ENCODE data around the gene DACH1. TPM values are rescaled to one million over a fixed set of nuclear protein-coding genes. Genes with fewer than 3 reads are reported as not detected.

DACH1 gene
- total RNA-seq, 1 donor from 2014 or later = 11.0 TPM

DNA sequence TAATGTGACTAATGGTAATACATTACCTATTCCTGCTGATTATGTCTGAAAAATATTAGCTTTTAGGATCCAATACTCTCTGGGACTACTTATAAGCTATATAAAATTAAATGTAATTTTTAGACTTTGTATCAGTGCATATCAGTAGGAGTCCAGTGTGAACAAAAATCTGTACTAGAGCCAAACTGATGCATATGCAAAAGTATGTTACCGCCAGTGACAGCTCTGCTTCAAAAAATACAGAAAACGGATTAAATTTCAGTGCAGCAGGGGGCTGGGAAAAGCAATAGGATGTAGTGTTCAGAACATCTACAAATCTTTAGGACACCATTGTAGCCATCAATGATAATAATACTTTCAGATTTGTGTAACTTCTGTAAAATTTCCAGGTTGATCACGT, 385.5 kb downstream of the DACH1 start:
- no peak for DNase-seq

DNA sequence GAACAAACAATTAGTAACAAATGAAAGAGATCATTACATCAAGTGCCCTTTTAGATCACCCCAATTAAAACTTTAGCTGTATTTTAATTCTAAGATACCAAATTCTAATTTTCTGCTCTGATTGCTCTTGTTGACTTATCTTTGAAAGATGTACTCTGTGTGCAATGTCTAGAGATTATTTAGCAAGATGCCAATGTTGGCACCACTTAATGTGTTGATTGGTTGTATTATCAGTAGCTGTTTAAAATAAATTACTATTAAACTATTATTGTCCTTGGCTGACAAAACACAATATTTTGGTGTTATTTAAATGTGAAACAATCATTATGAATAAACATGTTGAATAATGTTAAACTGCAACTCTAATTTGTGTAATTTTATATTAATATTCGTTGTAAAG, 386.0 kb downstream of the DACH1 start:
- no peak for DNase-seq

DNA sequence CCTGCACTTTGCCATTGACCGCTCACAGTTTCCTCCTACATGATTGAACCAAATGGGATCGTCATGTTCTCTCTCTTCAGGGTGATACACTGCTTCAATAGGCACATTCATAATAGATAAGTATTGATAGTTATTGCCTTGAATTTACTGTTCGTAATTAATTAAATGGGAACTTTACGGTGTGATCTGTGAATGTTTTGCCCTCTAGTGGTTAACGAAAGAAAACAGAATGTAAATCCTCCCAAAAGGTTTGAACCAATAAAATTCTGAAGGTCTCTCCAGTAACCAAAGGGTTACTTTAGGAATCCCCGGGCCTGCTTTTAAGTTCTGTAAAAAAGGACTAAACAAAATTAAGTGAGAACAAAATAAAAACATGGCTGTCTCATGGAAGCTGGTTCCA, 389.3 kb downstream of the DACH1 start:
- no peak for DNase-seq

DNA sequence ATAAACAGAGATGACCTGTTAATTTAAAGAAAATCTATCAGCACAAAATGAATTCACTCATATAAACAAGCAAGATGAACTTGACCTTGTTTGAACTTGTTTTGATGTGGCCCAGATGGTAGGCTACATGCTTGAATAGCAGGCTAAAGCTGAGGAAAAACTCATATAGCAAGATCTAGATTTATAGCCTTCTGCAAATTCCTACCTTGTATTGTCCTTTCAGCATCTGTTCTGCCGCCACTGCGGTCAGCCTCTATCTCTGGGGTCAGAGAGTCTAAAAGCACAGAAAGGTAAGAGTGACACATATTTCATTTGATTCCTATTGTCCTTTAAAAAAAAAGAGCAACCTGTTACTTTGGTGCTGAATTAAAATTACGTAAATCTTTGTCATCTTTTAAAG, 392.1 kb downstream of the DACH1 start:
- DNase-seq = no peak

DNA sequence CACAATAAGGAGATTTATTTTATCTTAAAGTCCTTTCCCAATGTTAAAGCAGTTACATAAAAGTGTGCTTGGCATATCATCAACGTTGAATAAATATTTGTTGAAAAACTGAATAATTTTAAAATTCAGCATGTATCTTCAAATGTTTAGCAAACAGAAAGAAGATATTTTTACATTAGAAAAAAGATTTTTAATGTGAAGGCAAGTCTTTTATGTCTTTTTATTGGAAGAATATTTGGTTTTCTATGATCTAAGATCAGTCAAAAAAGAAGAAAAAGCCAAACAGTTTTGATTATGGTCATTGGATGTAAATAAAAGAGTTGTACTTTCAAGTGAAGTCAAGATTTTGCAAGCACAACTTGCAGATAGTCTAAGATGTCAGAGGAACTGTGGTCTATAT, 397.4 kb downstream of the DACH1 start:
- DNase-seq = no peak

DNA sequence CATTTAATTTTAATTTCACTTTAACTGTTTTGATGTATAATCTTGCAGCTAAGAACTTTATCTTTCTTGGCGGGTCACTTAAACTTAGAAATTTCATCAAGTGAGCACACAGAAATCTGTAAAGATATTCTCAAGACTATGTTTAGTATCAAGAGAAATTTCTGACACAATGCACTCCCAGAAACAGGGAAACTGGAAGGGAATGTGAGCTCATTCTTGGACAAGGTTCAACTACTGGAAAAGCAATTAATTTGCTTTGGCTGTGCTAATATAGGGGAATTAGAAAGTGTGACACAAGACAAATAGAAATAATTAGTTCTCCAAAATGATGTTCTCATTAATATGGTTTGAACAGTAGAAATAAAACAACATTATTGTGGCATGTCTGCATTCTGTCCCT, 402.3 kb downstream of the DACH1 start:
- no peak for DNase-seq

DNA sequence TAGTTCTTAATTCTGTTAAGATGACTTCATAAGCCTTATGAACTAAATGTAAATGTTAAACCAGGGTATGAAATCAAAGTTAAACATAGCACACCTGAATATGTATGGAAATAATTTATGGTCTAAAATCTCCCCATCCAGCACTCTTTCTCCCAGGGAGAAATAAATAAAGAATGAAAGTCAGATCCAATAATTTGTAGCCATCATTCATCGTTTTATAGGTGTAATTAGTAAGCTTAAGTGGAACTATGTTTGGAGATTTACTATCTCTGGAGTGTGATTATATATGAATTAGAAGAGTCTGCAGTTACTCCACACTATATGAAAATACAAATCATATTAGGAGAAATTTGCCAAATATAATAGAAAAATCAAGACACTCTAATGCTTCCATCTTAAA, 405.1 kb downstream of the DACH1 start:
- no peak for DNase-seq

DNA sequence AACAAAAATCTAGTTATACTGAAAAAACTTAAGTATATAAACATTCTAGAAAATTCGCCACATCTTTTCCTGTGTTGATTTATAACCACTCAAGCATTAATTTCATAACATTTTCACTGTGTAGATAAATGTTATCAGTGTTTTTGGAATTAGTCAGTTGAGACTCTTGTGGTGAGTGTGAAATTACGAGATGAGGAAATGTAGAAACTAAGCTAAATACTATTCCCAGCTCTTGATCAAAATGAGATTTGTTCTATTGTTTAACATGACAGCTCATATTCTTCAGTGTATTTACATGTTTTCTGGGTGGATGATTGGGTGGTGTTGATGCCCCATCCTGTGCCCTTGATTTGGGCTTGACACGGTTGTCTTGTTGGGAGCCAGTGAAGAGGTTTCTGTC, 406.8 kb downstream of the DACH1 start:
- DNase-seq = no peak

DNA sequence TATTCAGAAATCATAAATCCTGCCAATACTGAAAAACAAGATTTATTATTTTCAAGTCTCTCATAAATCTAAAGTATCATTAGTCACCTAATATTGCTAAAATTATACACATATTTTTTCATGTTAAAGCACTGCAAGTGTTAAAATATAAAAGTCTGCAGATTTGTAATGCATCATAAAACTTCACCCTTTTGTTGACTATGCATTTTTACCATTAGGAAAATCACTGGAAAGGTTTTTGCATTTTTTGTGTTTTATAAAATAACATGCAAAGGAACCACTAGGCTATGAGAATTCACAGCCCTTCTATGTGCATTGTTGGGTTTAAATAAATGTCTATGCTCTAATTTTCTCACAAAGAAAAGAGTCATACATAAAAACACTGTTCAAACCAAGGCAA, 407.3 kb downstream of the DACH1 start:
- no peak for DNase-seq

DNA sequence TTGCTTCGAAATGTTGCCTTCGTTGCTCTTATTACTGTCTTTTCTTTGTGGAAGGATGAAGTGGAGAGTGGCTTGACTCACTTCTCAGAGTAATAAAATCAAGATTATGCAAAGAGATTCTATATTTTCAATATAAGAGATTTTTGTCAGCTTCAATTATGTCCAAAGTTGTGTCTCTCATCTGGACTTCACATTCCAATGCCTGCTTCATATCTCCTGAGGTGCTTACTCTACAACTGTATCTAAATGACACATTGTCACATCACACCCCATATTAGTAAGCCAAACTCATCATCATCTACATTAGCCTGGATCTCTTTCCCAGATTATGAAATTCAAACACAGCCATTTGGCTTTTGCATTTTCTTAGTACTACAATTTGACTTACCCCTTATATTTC, 409.4 kb downstream of the DACH1 start:
- no peak for DNase-seq

DNA sequence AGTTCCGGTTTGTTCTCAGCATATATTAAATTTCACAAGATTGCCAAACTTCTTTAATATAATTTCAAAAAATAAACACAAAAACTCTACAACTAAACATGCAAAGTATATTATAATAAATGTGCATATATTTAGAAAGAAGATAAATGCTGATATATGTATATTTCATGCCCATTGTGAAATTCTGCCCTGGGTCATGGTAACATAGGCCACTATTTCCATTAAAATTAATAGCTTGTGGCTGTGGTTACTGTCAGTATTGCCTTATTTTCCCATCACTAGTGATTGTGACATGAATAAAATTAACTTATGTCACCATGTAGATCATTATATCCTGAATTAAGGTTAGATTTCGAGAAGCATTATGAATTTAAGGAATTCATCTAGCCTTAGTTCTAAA, 410.9 kb downstream of the DACH1 start:
- DNase-seq = no peak

DNA sequence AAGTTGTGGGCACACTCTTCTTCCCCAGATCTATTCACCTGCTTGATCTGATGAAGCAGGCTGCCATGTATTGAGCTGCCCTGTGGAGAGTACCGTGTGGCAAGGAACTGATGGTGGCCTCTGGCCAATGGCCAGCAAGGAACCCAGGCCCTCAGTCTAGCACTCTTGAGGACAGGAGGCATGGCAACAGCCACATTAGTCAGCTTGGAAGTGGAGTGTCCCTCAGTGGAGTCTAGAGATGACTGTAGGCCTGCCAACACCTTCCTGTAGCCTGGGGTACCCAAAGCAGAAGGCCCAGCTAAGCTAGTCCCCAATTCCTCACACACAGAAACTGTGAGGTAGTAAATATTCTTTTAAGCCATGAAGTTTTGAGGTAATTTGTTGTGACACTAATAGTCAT, 412.5 kb downstream of the DACH1 start:
- no peak for DNase-seq

DNA sequence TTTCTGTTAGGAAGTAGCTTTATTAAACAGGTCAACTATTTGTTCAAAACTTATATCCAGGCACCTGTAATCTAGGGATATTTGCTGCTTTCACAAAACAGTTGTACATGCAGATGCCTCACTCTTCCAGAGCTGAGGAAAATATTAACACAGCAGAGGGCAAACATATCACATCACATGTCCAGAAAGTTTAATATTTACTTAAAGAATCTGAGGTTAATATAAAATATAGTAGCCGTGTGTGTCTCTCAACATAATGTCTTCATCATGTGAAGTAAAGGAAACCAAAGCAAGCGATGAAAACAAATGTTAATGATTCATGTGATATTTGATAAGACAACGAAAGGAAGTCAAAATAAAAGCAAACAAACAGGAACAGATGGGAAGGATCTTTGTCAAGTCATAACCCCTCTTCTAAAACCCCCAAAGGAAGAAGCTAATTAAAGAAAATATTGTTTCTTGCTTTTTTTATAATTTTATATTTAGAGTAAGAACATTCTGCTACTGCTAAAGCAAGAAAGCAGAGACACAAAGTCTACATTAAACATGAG, 418.8 kb downstream of the DACH1 start:
- DNase-seq = no peak

DNA sequence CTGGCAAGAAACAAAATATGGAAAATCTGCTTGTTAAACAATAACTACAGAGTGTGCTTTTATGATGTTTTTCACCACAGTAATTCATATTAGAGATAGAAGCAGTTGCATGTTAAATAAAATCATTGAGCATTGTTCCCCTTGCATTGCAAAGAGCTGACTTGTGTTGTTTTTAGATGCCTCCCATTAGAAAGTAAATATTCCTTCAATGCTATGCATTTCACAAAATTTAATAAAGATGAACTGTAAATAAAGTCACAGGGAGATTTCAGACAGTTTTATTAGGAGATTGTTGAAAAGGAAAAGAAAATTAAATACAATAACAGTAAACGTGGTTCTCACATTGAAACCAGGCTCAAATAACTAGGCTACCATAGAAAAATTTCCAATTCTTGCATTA, 429.3 kb downstream of the DACH1 start:
- DNase-seq = no peak

DNA sequence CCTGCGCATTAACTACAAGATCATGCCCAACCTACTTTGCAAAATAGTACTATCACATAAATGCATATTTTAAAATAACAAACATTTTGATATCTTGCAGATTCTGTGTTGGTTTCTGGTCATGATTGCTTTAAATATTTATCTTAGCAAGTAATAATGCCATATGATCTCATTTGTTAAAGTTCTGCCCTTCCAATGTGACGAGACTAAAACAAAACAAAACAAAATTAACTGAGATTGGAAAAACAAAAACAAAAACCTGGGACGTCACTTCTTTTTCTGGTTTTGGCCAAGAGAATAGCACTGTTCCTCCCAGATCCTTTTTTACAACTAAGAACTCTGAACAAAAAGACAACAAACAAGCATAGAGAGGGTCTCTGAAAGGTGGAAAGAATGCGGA, 436.3 kb downstream of the DACH1 start:
- no peak for DNase-seq

DNA sequence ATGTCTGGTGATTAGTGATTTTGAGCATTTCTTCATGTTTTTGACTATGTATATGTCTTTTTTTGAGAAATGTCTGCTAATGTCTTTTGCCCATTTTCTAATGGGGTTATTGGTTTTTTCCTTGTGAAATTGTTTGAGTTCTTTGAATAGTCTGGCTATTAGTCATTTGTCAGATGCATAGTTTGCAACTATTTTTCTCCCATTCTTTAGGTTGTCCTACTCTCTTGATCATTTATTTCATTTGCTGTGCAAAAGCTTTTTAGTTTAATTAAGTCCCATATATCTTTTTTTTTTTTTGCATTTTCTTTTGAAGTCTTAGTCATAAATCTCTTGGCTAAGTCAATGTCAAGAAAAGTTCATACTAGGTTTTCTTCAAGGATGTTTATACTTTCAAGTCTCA, 449.8 kb downstream of the DACH1 start:
- no peak for DNase-seq

DNA sequence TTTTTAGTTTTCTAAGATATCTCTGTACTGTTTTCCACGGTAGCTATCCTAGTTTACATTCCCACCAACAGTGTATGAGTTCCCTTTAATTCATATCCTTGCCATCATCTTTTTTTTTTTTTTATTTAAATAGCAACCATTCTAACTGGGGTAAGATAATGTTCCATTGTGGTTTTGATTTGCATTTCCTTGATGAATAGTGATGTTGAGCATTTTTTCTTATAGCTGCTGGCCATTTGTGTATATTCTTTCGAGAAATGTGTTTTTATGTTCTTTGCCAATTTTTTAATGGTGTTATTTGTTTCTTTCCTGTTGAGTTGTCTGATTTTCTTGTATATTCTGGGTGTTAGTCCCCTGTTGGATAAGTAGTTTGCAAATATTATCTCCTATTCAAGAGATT, 454.8 kb downstream of the DACH1 start:
- no peak for DNase-seq

DNA sequence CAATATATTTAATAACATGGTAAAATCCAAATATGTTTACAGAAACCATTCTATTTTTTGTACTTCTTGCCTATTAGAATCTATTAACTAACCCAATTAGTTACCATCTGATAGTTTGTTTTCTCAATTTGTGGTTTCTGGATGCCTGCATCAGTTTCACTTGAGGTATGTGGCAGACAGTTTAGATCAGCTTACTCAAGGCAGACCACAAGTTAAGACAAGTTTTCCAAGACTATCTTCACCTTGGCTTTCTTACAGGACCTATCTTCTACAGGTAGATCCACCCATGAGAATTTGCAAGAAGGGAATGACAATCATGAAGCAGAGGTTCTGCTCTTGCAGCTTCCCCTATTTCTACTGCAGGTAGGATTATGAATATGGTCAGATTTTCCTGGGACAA, 458.6 kb downstream of the DACH1 start:
- DNase-seq = no peak

DNA sequence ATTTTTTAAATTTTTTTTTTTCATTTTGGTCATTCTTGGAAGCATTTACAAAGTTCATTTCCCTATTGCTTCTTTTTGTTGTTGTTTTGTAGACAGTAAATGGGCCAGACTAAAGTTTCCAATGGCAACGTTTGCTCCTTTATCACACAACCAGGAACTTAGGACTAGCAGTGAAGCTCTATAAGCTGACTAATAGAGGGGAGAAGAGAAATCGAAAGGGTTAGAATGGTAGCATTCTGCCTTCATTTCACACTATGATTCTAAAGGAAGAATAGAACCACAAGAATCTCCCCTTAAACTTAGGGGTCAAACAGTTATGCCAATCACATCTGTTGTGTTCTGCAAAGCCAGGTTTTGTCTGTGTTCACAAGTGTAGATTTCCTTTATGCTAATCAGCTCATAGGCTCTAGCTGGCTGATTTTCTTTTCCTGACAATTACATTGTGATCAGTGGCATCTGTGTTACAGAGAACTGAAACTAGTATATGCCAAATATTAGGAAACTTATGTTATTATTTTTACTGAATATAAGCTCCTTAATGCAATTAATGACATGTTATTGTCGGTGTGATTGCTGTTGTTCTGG, 467.3 kb downstream of the DACH1 start:
- DNase-seq = no peak

DNA sequence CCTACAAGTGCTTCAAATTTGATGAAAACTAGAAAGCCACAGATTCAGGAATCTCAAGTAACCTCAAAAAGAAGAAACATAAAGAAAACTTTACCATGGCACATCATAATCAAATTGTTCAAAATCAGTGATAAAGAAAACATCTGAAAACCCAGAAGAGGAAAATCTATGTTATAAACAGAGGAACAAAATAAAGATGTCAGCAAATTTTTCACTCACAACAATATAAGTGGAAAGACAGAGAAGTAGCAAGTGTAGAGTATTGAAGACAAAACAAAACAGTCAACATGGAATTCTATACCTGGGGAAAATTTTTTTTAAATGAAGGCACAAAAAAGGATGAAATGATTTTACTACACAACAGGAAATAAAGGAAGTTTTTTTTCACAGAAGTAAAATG, 470.9 kb downstream of the DACH1 start:
- DNase-seq = no peak

DNA sequence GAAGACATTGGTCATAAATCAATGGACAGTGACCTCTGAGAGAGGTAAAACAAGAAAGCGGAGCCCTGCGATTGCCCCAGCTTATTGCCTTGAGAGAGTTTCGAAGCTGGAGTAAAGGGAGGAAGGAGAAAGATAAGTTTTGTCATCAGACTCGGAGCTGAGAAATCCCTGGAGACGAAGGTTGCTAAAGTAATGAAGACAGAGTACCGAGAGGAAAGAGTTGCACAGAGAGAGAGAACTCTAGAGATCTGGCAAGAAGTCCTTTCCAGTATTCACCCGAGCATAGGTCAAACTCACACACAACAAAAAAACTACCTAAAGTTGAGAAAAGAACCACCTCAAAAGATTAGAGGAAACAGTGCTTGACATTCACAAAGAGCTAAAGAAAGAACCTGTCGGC, 472.0 kb downstream of the DACH1 start:
- no peak for DNase-seq

DNA sequence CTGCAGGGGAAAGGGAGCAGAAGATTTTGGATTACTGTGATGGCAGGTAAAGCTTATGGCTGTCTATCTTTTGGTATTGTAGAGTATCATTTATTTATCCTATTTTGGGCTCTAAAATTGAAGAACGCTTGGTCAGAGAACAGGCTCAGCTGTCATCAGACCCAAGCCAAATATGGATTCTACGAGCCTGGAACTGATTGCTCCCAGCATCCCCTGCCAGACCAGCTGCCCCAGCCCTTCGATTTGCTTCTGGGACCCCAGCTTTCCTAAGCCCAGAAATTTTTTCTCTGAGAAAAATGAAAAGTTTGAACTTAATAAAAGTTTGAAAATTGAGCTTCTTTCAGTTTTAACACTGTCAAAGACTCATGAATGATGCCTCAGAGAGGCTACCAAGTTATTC, 472.8 kb downstream of the DACH1 start:
- DNase-seq = no peak
